ENCODE data around the gene ZBTB42.

DNA sequence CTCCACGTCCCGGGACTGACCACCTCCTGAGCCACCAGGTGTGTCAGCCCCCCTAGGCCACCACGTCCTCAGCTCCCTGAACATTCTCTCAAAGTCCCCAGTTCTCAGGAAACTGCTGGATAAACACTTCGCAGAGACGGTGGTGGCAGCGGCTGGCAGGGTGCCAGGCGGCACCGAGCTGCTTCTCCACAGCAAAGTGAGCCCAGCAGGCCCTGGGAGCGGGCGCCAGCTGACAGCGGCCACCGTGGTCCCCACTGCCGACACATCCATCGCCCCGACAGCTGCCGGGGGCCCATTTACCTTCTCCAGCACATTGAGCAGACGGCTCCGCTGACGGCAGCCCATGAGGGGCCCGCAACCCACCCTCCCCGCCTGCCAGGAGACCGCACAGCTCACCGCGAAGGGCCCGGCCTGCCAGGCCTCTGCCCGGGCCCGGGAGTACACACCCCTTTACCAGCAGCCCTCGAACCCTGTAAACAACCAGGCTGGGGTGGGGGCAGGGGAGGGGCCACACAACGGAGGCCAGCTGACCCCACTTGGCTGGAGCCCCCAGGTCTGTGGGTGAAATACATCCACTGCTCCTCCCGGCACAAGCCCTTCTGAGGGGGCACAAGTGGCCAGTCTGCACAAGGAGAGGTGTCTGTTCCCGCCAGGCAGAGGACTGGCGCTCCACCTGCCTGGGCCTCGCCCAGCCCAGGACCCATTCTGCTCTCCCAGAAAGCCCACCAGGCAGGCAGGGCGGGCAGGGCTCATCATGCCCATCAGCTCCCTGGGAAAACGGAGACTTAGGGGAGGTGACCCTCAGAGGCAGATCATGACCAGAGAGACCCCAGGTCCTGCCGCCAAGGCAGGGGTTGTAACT, 15.8 kb upstream of the ZBTB42 start:
- TF ChIP-seq, protein P1, sequence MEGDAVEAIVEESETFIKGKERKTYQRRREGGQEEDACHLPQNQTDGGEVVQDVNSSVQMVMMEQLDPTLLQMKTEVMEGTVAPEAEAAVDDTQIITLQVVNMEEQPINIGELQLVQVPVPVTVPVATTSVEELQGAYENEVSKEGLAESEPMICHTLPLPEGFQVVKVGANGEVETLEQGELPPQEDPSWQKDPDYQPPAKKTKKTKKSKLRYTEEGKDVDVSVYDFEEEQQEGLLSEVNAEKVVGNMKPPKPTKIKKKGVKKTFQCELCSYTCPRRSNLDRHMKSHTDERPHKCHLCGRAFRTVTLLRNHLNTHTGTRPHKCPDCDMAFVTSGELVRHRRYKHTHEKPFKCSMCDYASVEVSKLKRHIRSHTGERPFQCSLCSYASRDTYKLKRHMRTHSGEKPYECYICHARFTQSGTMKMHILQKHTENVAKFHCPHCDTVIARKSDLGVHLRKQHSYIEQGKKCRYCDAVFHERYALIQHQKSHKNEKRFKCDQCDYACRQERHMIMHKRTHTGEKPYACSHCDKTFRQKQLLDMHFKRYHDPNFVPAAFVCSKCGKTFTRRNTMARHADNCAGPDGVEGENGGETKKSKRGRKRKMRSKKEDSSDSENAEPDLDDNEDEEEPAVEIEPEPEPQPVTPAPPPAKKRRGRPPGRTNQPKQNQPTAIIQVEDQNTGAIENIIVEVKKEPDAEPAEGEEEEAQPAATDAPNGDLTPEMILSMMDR (conservative IDR thresholded peaks at IDR 0.05), result no peak
- TF ChIP-seq EZH2 (IDR thresholded peaks at IDR 0.05; ENCODE audit: low read depth), result no peak

Data from PC-9 (cell line).